ENCODE results near the gene FKBP1A.

- TF ChIP-seq CTCF (tag by site-specific recombination; IDR thresholded peaks at IDR 0.05) (no peak), ZNF513 (tag by site-specific recombination; IDR thresholded peaks at IDR 0.05) (no peak), ZNF639 (tag by site-specific recombination; IDR thresholded peaks at IDR 0.05) (no peak), ZBTB49 (tag by site-specific recombination; IDR thresholded peaks at IDR 0.05; ENCODE audit: low read depth) (no peak), ZNF777 (tag by site-specific recombination; IDR thresholded peaks at IDR 0.05; ENCODE audit: borderline replicate concordance) (no peak), ZNF239 (tag by site-specific recombination; IDR thresholded peaks at IDR 0.05) (no peak), ZNF48 (tag by site-specific recombination; IDR thresholded peaks at IDR 0.05) (no peak), ZNF416 (tag by site-specific recombination; IDR thresholded peaks at IDR 0.05) (no peak)
Observed at GRCh38 chr20:1422753-1423152, 29.9 kb upstream of the FKBP1A start.
